NCI-H1092 (cell line): ENCODE measurements around the gene MICA.

Experiments used
- DNase-seq: peaks from one replicate; lab custom pipeline; 2025; lab: John Stamatoyannopoulos, UW

The MICA gene

GRCh38 chr6:31460361-31461025 lies 57.1 kb downstream of the MICA start:
- DNase-seq, result no peak

GRCh38 chr6:31462026-31462963 lies 58.9 kb downstream of the MICA start:
- no peak for DNase-seq

- no peak for DNase-seq
Measured at GRCh38 chr6:31462964-31463870, 59.8 kb downstream of the MICA start.

GRCh38 chr6:31464252-31465184 lies 61.1 kb downstream of the MICA start:
- no peak for DNase-seq
